Measurements from ENCODE around the gene SPATA13.

GRCh38 chr13:24250376-24251057, 90.0 kb downstream of the SPATA13 start:
- TF ChIP-seq, protein P1, sequence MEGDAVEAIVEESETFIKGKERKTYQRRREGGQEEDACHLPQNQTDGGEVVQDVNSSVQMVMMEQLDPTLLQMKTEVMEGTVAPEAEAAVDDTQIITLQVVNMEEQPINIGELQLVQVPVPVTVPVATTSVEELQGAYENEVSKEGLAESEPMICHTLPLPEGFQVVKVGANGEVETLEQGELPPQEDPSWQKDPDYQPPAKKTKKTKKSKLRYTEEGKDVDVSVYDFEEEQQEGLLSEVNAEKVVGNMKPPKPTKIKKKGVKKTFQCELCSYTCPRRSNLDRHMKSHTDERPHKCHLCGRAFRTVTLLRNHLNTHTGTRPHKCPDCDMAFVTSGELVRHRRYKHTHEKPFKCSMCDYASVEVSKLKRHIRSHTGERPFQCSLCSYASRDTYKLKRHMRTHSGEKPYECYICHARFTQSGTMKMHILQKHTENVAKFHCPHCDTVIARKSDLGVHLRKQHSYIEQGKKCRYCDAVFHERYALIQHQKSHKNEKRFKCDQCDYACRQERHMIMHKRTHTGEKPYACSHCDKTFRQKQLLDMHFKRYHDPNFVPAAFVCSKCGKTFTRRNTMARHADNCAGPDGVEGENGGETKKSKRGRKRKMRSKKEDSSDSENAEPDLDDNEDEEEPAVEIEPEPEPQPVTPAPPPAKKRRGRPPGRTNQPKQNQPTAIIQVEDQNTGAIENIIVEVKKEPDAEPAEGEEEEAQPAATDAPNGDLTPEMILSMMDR (IDR thresholded peaks at IDR 0.05; ENCODE audit: extremely low read depth in 1 of 2, insufficient read depth in 1 of 2, low read depth in 1 of 2, low read length in 2 of 2) = no peak
- TF ChIP-seq POLR2A (IDR thresholded peaks at IDR 0.05; ENCODE audit: low read depth, low read length) (no peak), MAX (IDR thresholded peaks at IDR 0.05; ENCODE audit: insufficient read depth, insufficient read length) (no peak), GATA2 (IDR thresholded peaks at IDR 0.05; ENCODE audit: insufficient read depth, insufficient read length, low read depth, low read length) (no peak), JUN (IDR thresholded peaks at IDR 0.05; ENCODE audit: borderline replicate concordance, insufficient read depth, insufficient read length, low read depth) (no peak), EZH2 (IDR thresholded peaks at IDR 0.05; ENCODE audit: borderline replicate concordance, low read depth, low read length, severe bottlenecking) (no peak), FOS (IDR thresholded peaks at IDR 0.05; ENCODE audit: borderline replicate concordance, insufficient read depth, low read length) (no peak), POLR2AphosphoS5 (IDR thresholded peaks at IDR 0.05; ENCODE audit: insufficient read depth, low read depth, low read length) (no peak), MYC (IDR thresholded peaks at IDR 0.05; ENCODE audit: low read depth, low read length) (no peak)

Measured in endothelial cell of umbilical vein (primary cell).